ENCODE measurements around the gene SCN4A. TPM values are rescaled to one million over a fixed set of nuclear protein-coding genes. Genes with fewer than 3 reads are reported as not detected.

The SCN4A gene
- total and polyA plus RNA-seq, 2 of the 13 experiments (the other 11 are each of a cell fraction or from before 2014, with no cell fraction given): 0.02 to 0.03 TPM

GRCh38 chr17:63928172-63928666, 44.5 kb downstream of the SCN4A start:
- H3K36me3 ChIP-seq (replicated peaks in 1 of 2; ENCODE audit: control insufficient read depth in 1 of 2, insufficient read depth in 2 of 2, low read length in 2 of 2): no peaks in the 10 kb centered on the region
- no peak overlapping the region for H3K4me3 ChIP-seq (replicated peaks in 1 of 3; ENCODE audit: insufficient read depth in 1 of 3, low read depth in 2 of 3, low read length in 3 of 3)
- no peaks in the 10 kb centered on the region; the same call in 1 of the 2 replicates for H4K20me1 ChIP-seq (ENCODE audit: insufficient read depth, low read length)
- no peak for DNase-seq (ENCODE audit: low spot score)
- no TSS peak for BruUV-seq (replicated peaks)
- H3K9me3 ChIP-seq (ENCODE audit: low read length): no peaks in the 10 kb centered on the region
- 50% methylated on average over 9 of the region's 10 CpGs for WGBS (ENCODE audit: low lambda C conversion rate)
- POLR2A ChIA-PET: no interaction called here
- no peak overlapping the region for H3K9ac ChIP-seq (ENCODE audit: insufficient read depth, low read depth, low read length)
- FAIRE-seq: no peak
- CTCF ChIA-PET (ENCODE audit: low intra/inter-chr PET ratio, low total read pairs): no interaction called here
- 0 out of 2 replicates have a peak, but pooled peaks have one; percentile 25 for TF ChIP-seq EED (CRISPR knock-in tag; IDR thresholded peaks at IDR 0.05)
- TF ChIP-seq ZNF773 (CRISPR knock-in tag; IDR thresholded peaks at IDR 0.05; ENCODE audit: borderline replicate concordance): no peak
- no peak for TF ChIP-seq PLRG1 (conservative IDR thresholded peaks at IDR 0.05)
- no peak for TF ChIP-seq FOXK2 (IDR thresholded peaks at IDR 0.05)
- TF ChIP-seq ZNF792 (CRISPR knock-in tag; IDR thresholded peaks at IDR 0.05): no peak
- TF ChIP-seq ZNF530 (CRISPR knock-in tag; IDR thresholded peaks at IDR 0.05; ENCODE audit: low read depth): no peak
- no peak overlapping the region for H3K27ac ChIP-seq (ENCODE audit: extremely low read length, insufficient read depth, low read length)
- H3K4me2 ChIP-seq (ENCODE audit: low read depth, low read length): no peak overlapping the region
- ATAC-seq: no peak
- H3K4me1 ChIP-seq (ENCODE audit: insufficient read depth, low read length): peaks cover 21% of the 10 kb centered on the region
- no peaks in the 10 kb centered on the region for H3K79me2 ChIP-seq (ENCODE audit: insufficient read depth, low read length)
- H3K27me3 ChIP-seq (ENCODE audit: control insufficient read depth in 1 of 2, insufficient read depth in 2 of 2, low read length in 2 of 2): peaks cover 18 to 70% of the 10 kb centered on the region in 2 experiments
- no peak overlapping the region for H2AFZ ChIP-seq (ENCODE audit: low read length)
- in situ Hi-C loops (cut with HindIII; ENCODE audit: extremely low pct_ligation_motif_present, low pct_unique_long_range_greater_than_20kb) (loop anchor here (10.0 kb wide), 1 partner anchor 207 kb away; the partner anchor contains the start of gene ERN1), intact Hi-C loops (cut with micrococcal nuclease; ENCODE audit: unreplicated experiment) (no loop called here)

GRCh38 chr17:63927464-63928171, 45.1 kb downstream of the SCN4A start:
- FAIRE-seq (no peak), ATAC-seq (no peak), DNase-seq (ENCODE audit: low spot score) (no peak)
- intact Hi-C loops (cut with micrococcal nuclease; ENCODE audit: unreplicated experiment): no loop called here
- no peaks in the 10 kb centered on the region for H3K36me3 ChIP-seq (replicated peaks in 1 of 2; ENCODE audit: control insufficient read depth in 1 of 2, insufficient read depth in 2 of 2, low read length in 2 of 2)
- H3K9me3 ChIP-seq (ENCODE audit: low read length): no peaks in the 10 kb centered on the region
- POLR2A ChIA-PET: no interaction called here
- no TSS peak for BruUV-seq (replicated peaks)
- 0% methylated on average over 7 of the region's 8 CpGs for WGBS (ENCODE audit: low lambda C conversion rate)
- CTCF ChIA-PET (ENCODE audit: low intra/inter-chr PET ratio, low total read pairs): no interaction called here
- no peak overlapping the region for H3K27ac ChIP-seq (ENCODE audit: extremely low read length, insufficient read depth, low read length)
- in situ Hi-C loops (cut with HindIII; ENCODE audit: extremely low pct_ligation_motif_present, low pct_unique_long_range_greater_than_20kb): loop anchor here (10.0 kb wide), 1 partner anchor 207 kb away; the partner anchor contains the start of gene ERN1
- no peak overlapping the region for H3K4me2 ChIP-seq (ENCODE audit: low read depth, low read length)
- no peak overlapping the region for H3K9ac ChIP-seq (ENCODE audit: insufficient read depth, low read depth, low read length)
- no peaks in the 10 kb centered on the region; the same call in 1 of the 2 replicates for H4K20me1 ChIP-seq (ENCODE audit: insufficient read depth, low read length)
- no peak overlapping the region for H2AFZ ChIP-seq (ENCODE audit: low read length)
- no peak overlapping the region for H3K4me3 ChIP-seq (replicated peaks in 1 of 3; ENCODE audit: insufficient read depth in 1 of 3, low read depth in 2 of 3, low read length in 3 of 3)
- H3K4me1 ChIP-seq (ENCODE audit: insufficient read depth, low read length): peaks cover 21% of the 10 kb centered on the region
- no peaks in the 10 kb centered on the region for H3K79me2 ChIP-seq (ENCODE audit: insufficient read depth, low read length)
- H3K27me3 ChIP-seq (ENCODE audit: control insufficient read depth in 1 of 2, insufficient read depth in 2 of 2, low read length in 2 of 2): peaks cover 18 to 64% of the 10 kb centered on the region in 2 experiments
- TF ChIP-seq ZSCAN21 (CRISPR knock-in tag; IDR thresholded peaks at IDR 0.05; ENCODE audit: borderline replicate concordance) (no peak), THRA (CRISPR knock-in tag; IDR thresholded peaks at IDR 0.05; ENCODE audit: borderline replicate concordance) (no peak), BHLHE40 (IDR thresholded peaks at IDR 0.05; ENCODE audit: low read length) (peak; percentile 77), THAP11 (CRISPR knock-in tag; IDR thresholded peaks at IDR 0.05) (no peak), TRIM22 (IDR thresholded peaks at IDR 0.05) (no peak), ZNF24 (IDR thresholded peaks at IDR 0.05) (no peak), EZH2 (conservative IDR thresholded peaks at IDR 0.05; ENCODE audit: low read depth, low read length) (no peak), SP1 (IDR thresholded peaks at IDR 0.05) (no peak), SP1 (CRISPR knock-in tag; IDR thresholded peaks at IDR 0.05) (no peak), PHF20 (CRISPR knock-in tag; IDR thresholded peaks at IDR 0.05) (no peak)

All from HepG2 (cell line).